ENCODE results near the gene TNK1.

Gene TNK1

GRCh38 chr17:7437369-7437863 is 56.5 kb downstream of the TNK1 start:
- H3K4me3 ChIP-seq (ENCODE audit: low read length), result peak overlapping the region; percentile 65; the same call in 1 of the 2 replicates
- DNase-seq (ENCODE audit: low read depth, low spot score), result no peak
- no peak overlapping the region for H3K27ac ChIP-seq (ENCODE audit: low read length)
- no CpG with 5 or more reads among the region's 31 CpGs for WGBS (ENCODE audit: insufficient coverage, insufficient read length)
- H3K36me3 ChIP-seq (ENCODE audit: control insufficient read depth, insufficient read depth, low read length), result no peaks in the 10 kb centered on the region
- H3K4me1 ChIP-seq (ENCODE audit: control insufficient read depth, insufficient read depth, low read length), result no peaks in the 10 kb centered on the region
- no peaks in the 10 kb centered on the region for H3K9me3 ChIP-seq (ENCODE audit: control insufficient read depth, insufficient read depth, low read length)
- no peaks in the 10 kb centered on the region; the same call in 1 of the 2 replicates for H3K27me3 ChIP-seq (ENCODE audit: control insufficient read depth, insufficient read depth, low read length)

DNA sequence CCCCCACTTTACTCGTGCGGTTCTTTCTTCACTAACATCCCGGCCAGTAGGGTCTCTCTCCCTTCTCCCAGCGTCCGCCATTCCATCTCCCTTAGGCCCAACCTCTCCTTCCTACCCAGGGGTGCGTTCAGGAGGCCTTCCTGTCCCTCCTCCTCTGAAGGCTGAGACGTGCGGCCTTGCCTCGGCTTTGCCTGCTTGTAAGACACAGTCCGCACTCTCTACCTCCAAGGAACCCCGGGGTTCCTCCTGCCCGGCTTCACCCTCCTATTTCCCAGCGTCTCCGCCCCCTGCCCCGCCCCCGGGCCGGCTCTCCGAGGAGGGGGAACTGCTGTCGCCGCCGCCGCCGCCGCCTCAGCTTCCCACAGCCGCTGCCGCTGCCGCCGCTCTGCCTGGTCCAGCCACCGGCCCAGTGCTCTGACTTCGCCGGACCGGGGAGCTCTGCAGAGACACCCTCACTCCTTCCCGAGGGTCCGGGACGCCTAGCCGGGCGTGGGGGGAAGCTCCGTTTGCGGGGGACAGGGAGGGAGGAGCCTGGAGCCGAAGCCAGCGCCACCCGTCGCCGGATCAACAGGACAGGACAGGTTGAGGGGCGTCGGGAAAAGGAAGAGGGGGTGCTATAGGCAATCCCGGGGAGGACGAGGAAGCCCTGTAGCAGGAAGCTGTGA is 57.2 kb downstream of the TNK1 start:
- Histone ChIP-seq H3K9me3 (ENCODE audit: control insufficient read depth, insufficient read depth, low read length) (no peaks in the 10 kb centered on the region), H3K4me3 (ENCODE audit: low read length) (peak overlapping the region; percentile 65; the same call in 1 of the 2 replicates), H3K27me3 (ENCODE audit: control insufficient read depth, insufficient read depth, low read length) (no peaks in the 10 kb centered on the region; the same call in 1 of the 2 replicates), H3K36me3 (ENCODE audit: control insufficient read depth, insufficient read depth, low read length) (no peaks in the 10 kb centered on the region), H3K27ac (ENCODE audit: low read length) (no peak overlapping the region), H3K4me1 (ENCODE audit: control insufficient read depth, insufficient read depth, low read length) (no peaks in the 10 kb centered on the region)
- no CpG with 5 or more reads among the region's 48 CpGs for WGBS (ENCODE audit: insufficient coverage, insufficient read length)
- DNase-seq (ENCODE audit: low read depth, low spot score), result no peak

DNA sequence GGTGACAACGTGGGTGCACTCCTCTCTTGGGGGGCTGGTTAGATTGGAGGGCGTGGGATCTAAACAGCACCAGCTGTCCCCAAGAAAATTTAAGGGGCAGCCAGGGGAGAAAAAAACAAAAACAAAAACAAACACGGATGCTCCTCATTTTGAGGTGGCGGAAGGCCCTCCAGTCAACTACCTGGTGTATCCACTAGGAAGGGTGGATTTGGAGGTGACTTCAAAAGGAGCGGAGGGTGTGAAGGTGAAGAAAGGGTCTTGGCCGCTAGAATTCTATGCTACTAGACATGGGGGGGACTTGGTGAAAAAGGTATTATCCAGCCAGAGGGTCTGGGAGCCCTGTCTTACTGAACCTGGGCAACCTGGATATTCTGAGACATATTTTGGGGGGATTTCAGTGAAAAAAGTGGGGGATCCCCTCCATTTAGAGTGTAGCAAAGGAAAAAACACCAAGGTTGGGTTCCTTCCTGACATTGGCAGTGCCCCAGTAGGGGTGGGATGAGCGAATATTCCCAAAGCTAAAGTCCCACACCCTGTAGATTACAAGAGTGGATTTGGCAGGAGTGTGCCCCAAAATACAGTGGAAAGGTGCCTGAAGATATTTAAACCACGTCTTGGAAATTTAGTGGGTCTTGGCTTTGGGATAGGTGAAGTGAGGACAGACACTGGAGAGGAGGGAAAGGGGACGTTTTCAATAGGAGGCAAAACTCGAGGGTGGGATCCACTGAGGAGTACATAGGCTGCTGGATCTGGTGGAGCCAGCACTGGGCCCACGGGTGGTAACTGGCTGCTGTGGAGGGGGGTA is 58.0 kb downstream of the TNK1 start:
- no CpG with 5 or more reads among the region's 11 CpGs for WGBS (ENCODE audit: insufficient coverage, insufficient read length)
- H3K27ac ChIP-seq (ENCODE audit: low read length), result no peak overlapping the region
- H3K4me1 ChIP-seq (ENCODE audit: control insufficient read depth, insufficient read depth, low read length), result no peaks in the 10 kb centered on the region
- H3K4me3 ChIP-seq (ENCODE audit: low read length), result peak overlapping the region; percentile 65; the same call in 1 of the 2 replicates
- H3K9me3 ChIP-seq (ENCODE audit: control insufficient read depth, insufficient read depth, low read length), result no peaks in the 10 kb centered on the region
- H3K36me3 ChIP-seq (ENCODE audit: control insufficient read depth, insufficient read depth, low read length), result no peaks in the 10 kb centered on the region
- DNase-seq (ENCODE audit: low read depth, low spot score), result no peak
- no peaks in the 10 kb centered on the region; the same call in 1 of the 2 replicates for H3K27me3 ChIP-seq (ENCODE audit: control insufficient read depth, insufficient read depth, low read length)

Data from iPS DF 6.9 (cell line).